Measurements from ENCODE around the gene YPEL2. TPM values are rescaled to one million over a fixed set of nuclear protein-coding genes. Genes with fewer than 3 reads are reported as not detected.

YPEL2 gene
- total RNA-seq, 1 donor from 2014 or later = 20.8 TPM

DNA sequence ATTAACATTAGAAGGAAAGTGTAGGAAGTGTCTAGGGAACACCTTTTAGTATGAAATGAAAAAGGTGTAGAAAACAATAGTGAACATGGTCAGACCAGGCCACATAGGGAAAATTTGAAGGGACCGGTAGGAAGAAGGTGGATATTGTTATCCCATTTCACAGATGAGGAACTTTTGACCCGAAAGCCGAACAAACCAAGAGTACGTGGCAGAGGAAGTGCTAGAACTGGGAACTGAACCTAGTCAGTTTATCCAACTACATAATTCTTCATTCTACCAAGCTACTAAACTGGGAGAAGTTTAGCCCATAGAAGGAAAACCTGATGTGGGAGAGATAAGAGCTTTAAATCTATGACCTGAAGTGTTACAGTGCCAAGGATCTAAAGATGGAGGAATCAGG, 43.2 kb downstream of the YPEL2 start:
- H3K4me1 Mint-ChIP-seq (ENCODE audit: low read depth, unreplicated experiment) = peaks cover 63% of the 10 kb centered on the region
- H3K27ac Mint-ChIP-seq (ENCODE audit: unreplicated experiment) = no peak overlapping the region
- peaks cover 6% of the 10 kb centered on the region for H3K27me3 Mint-ChIP-seq (ENCODE audit: unreplicated experiment)

DNA sequence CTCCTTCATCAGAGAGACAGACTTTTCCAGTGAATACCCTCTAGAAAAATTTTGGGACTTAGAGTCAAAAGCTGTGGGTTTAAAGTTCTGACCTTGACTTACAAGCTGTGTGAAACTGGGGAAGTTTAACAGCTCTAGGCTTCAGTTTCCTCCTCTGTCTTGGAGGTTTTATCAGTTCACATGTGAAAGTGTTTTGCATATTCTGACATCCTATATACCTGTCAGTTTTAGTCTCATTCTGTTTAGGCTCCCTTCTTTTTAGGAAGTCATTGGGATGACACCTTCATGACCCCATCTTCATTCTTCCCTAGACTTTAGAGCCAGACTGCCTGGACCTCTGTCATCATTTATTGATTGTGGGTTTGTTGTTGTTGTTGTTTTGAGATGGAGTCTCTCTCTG, 44.4 kb downstream of the YPEL2 start:
- Mint-ChIP-seq H3K27me3 (ENCODE audit: unreplicated experiment) (peaks cover 6% of the 10 kb centered on the region), H3K9me3 (ENCODE audit: unreplicated experiment) (no peaks in the 10 kb centered on the region), H3K27ac (ENCODE audit: unreplicated experiment) (no peak overlapping the region), H3K4me3 (ENCODE audit: unreplicated experiment) (no peak overlapping the region), H3K36me3 (ENCODE audit: unreplicated experiment) (no peaks in the 10 kb centered on the region), H3K4me1 (ENCODE audit: low read depth, unreplicated experiment) (peaks cover 56% of the 10 kb centered on the region)
- no peak for DNase-seq
- TF ChIP-seq, protein P1, sequence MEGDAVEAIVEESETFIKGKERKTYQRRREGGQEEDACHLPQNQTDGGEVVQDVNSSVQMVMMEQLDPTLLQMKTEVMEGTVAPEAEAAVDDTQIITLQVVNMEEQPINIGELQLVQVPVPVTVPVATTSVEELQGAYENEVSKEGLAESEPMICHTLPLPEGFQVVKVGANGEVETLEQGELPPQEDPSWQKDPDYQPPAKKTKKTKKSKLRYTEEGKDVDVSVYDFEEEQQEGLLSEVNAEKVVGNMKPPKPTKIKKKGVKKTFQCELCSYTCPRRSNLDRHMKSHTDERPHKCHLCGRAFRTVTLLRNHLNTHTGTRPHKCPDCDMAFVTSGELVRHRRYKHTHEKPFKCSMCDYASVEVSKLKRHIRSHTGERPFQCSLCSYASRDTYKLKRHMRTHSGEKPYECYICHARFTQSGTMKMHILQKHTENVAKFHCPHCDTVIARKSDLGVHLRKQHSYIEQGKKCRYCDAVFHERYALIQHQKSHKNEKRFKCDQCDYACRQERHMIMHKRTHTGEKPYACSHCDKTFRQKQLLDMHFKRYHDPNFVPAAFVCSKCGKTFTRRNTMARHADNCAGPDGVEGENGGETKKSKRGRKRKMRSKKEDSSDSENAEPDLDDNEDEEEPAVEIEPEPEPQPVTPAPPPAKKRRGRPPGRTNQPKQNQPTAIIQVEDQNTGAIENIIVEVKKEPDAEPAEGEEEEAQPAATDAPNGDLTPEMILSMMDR (IDR thresholded peaks at IDR 0.05; ENCODE audit: partially characterized antibody, unreplicated experiment) = no peak

More for the DNA sequence above, 43.2 kb downstream of the YPEL2 start:
- Mint-ChIP-seq H3K36me3 (ENCODE audit: unreplicated experiment) (no peaks in the 10 kb centered on the region), H3K9me3 (ENCODE audit: unreplicated experiment) (no peaks in the 10 kb centered on the region), H3K4me3 (ENCODE audit: unreplicated experiment) (no peak overlapping the region)
- no peak for DNase-seq
- TF ChIP-seq, protein P1 (IDR thresholded peaks at IDR 0.05; ENCODE audit: partially characterized antibody, unreplicated experiment) = no peak

DNA sequence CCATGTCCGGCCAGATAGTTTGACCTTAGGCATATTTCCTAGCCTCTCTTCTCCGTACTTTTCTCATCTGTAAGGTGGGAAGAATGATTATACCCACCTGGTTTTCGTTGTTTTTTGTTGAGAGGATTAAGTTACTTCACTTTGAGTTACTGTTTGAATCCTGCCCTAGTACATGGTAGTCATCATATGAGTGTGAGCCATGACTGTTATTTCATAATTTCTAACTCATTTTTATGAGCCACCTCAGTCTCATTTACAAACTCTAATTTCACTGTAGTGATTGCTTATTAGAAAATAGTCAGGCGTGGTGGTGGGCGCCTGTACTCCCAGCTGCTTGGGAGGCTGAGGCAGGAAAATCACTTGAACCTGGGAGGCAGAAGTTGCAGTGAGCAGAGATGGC, 45.1 kb downstream of the YPEL2 start:
- Mint-ChIP-seq H3K36me3 (ENCODE audit: unreplicated experiment) (no peaks in the 10 kb centered on the region), H3K27me3 (ENCODE audit: unreplicated experiment) (peaks cover 6% of the 10 kb centered on the region), H3K9me3 (ENCODE audit: unreplicated experiment) (no peaks in the 10 kb centered on the region), H3K4me3 (ENCODE audit: unreplicated experiment) (no peak overlapping the region), H3K27ac (ENCODE audit: unreplicated experiment) (no peak overlapping the region), H3K4me1 (ENCODE audit: low read depth, unreplicated experiment) (peaks cover 49% of the 10 kb centered on the region)
- TF ChIP-seq, protein P1 (IDR thresholded peaks at IDR 0.05; ENCODE audit: partially characterized antibody, unreplicated experiment) = no peak
- DNase-seq = no peak

DNA sequence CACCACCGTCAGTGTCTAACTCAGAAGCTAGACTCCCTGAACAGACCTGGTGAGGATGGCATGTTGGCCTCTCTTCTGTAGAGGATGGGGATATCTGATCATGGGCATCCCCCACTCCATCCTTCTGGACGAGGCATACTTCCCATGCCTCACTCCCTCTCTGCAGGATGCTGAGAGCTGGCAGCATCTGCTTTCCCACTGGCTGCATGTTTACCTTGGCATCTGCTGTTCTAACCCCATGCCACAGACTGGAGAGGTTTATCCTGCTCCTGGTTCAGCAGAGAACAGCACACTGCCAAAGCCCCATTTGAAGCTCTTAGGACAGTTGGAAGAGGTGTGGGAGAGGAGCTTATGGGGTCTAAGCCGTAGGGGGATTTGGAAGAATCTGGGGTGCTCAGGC, 46.0 kb downstream of the YPEL2 start:
- Mint-ChIP-seq H3K4me1 (ENCODE audit: low read depth, unreplicated experiment) (peaks cover 40% of the 10 kb centered on the region), H3K27me3 (ENCODE audit: unreplicated experiment) (peaks cover 4% of the 10 kb centered on the region), H3K9me3 (ENCODE audit: unreplicated experiment) (no peaks in the 10 kb centered on the region), H3K4me3 (ENCODE audit: unreplicated experiment) (peak overlapping the region; percentile 12), H3K36me3 (ENCODE audit: unreplicated experiment) (no peaks in the 10 kb centered on the region), H3K27ac (ENCODE audit: unreplicated experiment) (peak overlapping the region; percentile 80)
- TF ChIP-seq, protein P1 (IDR thresholded peaks at IDR 0.05; ENCODE audit: partially characterized antibody, unreplicated experiment) = no peak
- DNase-seq = no peak

DNA sequence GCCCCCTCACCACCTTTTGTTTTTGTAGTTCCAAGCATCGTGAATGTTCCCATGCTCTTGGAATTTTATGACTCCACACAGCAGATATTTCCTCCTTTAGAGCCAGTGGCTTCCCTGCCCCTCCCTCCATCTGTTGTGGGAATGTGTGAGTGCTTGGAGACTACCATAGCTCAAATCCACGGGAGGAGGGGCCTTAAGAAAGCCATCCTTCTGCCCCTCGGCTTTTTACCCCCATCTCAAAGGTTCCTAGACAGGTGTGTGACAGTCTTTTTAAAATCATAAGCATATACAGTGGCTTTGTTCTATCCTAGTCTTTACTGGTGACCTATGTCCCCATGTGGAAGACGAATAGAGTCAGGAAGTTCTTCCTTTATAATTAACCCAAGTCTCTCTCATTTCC, 47.2 kb downstream of the YPEL2 start:
- Mint-ChIP-seq H3K27ac (ENCODE audit: unreplicated experiment) (peak overlapping the region; percentile 42), H3K4me1 (ENCODE audit: low read depth, unreplicated experiment) (peaks cover 31% of the 10 kb centered on the region), H3K4me3 (ENCODE audit: unreplicated experiment) (peak overlapping the region; percentile 50), H3K36me3 (ENCODE audit: unreplicated experiment) (no peaks in the 10 kb centered on the region), H3K9me3 (ENCODE audit: unreplicated experiment) (no peaks in the 10 kb centered on the region), H3K27me3 (ENCODE audit: unreplicated experiment) (peaks cover 2% of the 10 kb centered on the region)
- TF ChIP-seq, protein P1 (IDR thresholded peaks at IDR 0.05; ENCODE audit: partially characterized antibody, unreplicated experiment) = no peak
- no peak for DNase-seq
